Measurements from ENCODE around the gene SLC37A2. TPM values are rescaled to one million over a fixed set of nuclear protein-coding genes. Genes with fewer than 3 reads are reported as not detected.

SLC37A2 gene
- 1 to 10 TPM; 1.0 to 1.3 TPM for total RNA-seq
- 0.57 TPM for polyA plus RNA-seq (2013, experiment 1 of 2)
- 1.4 TPM for polyA plus RNA-seq (2013, experiment 2 of 2)
- long read RNA-seq, experiment 1 = 0 reads
- long read RNA-seq, experiment 2, partial matches to known transcripts = 0 of 1 reads
- long read RNA-seq, experiment 2, other reads (novel, unspliced or antisense) = 1 of 1 reads
- long read RNA-seq, experiment 3 = 0 reads
- long read RNA-seq, experiment 4, partial matches to known transcripts = 0 of 1 reads
- long read RNA-seq, experiment 4, other reads (novel, unspliced or antisense) = 1 of 1 reads

DNA sequence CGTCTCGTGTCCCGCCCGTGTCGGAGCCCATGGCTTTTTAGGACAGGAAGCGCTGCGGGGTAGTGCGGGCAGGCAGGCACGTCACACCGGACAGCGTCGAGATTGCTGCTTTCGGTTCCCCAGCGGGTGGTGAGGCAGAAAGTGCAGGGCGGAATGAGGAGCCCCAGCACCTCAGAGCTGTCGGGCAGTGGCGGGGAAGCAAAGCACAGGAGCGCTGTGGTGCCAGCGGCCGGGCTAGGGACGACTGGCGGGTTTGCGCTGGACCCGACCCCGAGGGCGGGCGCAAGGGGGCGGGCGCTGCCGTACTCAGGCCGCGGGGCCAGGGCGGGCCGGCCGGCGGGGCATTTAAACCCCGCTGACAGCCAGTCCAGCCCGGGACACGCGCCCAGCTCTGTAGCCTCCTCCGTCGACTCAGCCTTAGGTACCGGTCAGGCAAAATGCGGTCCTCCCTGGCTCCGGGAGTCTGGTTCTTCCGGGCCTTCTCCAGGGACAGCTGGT is at the start of gene SLC37A2:
SLC37A2 (plus strand) TSS at position 375 of the 498 bp plus-strand sequence; CDS start at position 438, 63 bp downstream.
- 0 to 1% methylated on average over 22 to 46 of the region's 46 CpGs for WGBS, 2 experiments (ENCODE audit: insufficient coverage in 1 of 2, insufficient read length in 1 of 2)
- H3K9me3 Mint-ChIP-seq = no peaks in the 10 kb centered on the region

GRCh38 chr11:125016413-125016812 is 46.7 kb upstream of the SLC37A2 start:
- no peaks in the 10 kb centered on the region for H3K36me3 ChIP-seq (ENCODE audit: control insufficient read depth, insufficient read depth, low read length)
- no peaks in the 10 kb centered on the region for H3K27me3 ChIP-seq (ENCODE audit: control insufficient read depth, insufficient read depth, low read length, poor library complexity, severe bottlenecking)
- no peak overlapping the region for H3K9ac ChIP-seq (ENCODE audit: extremely low read depth, low read length, poor library complexity, severe bottlenecking)
- H3K4me3 ChIP-seq (ENCODE audit: low read length) = no peak overlapping the region
- Mint-ChIP-seq H3K9me3 (peaks cover 3% of the 10 kb centered on the region), H3K27me3 (ENCODE audit: insufficient read depth) (no peaks in the 10 kb centered on the region), H3K4me1 (no peaks in the 10 kb centered on the region), H3K27ac (no peak overlapping the region), H3K36me3 (ENCODE audit: low read depth) (no peaks in the 10 kb centered on the region), H3K4me3 (no peak overlapping the region)
- H3K4me1 ChIP-seq (ENCODE audit: control insufficient read depth, insufficient read depth, low read length) = no peaks in the 10 kb centered on the region
- no peaks in the 10 kb centered on the region for H3K9me3 ChIP-seq (ENCODE audit: control insufficient read depth, low read length)
- DNase-seq = no peak
- H3K27ac ChIP-seq (ENCODE audit: low read depth, low read length) = no peak overlapping the region
- no peak for TF ChIP-seq CTCF (conservative IDR thresholded peaks at IDR 0.05)

More for the DNA sequence above, at the start of gene SLC37A2:
- peaks cover 64% of the 10 kb centered on the region for H3K27me3 Mint-ChIP-seq (ENCODE audit: insufficient read depth)
- peaks cover 66% of the 10 kb centered on the region for H3K27me3 ChIP-seq (ENCODE audit: control insufficient read depth, insufficient read depth, low read length, poor library complexity, severe bottlenecking)
- no peaks in the 10 kb centered on the region for H3K36me3 ChIP-seq (ENCODE audit: control insufficient read depth, insufficient read depth, low read length)
- peak within 1 kb of the TSS; percentile 67 for H3K4me3 Mint-ChIP-seq
- H3K36me3 Mint-ChIP-seq (ENCODE audit: low read depth) = no peaks in the 10 kb centered on the region
- H3K4me3 ChIP-seq (ENCODE audit: low read length) = peak within 1 kb of the TSS; percentile 77
- H3K27ac ChIP-seq (ENCODE audit: low read depth, low read length) = no peak within 1 kb of the TSS
- no peaks in the 10 kb centered on the region for H3K9me3 ChIP-seq (ENCODE audit: control insufficient read depth, low read length)
- H3K27ac Mint-ChIP-seq = no peak within 1 kb of the TSS
- H3K4me1 Mint-ChIP-seq = no peaks in the 10 kb centered on the region
- H3K9ac ChIP-seq (ENCODE audit: extremely low read depth, low read length, poor library complexity, severe bottlenecking) = no peak within 1 kb of the TSS
- H3K4me1 ChIP-seq (ENCODE audit: control insufficient read depth, insufficient read depth, low read length) = no peaks in the 10 kb centered on the region
- DNase-seq = peak; percentile 90
- peak; percentile 54 for TF ChIP-seq CTCF (conservative IDR thresholded peaks at IDR 0.05)

- no peak for DNase-seq
- Mint-ChIP-seq H3K4me3 (no peak overlapping the region), H3K9me3 (no peaks in the 10 kb centered on the region), H3K27ac (no peak overlapping the region), H3K27me3 (ENCODE audit: insufficient read depth) (no peaks in the 10 kb centered on the region), H3K36me3 (ENCODE audit: low read depth) (no peaks in the 10 kb centered on the region), H3K4me1 (no peaks in the 10 kb centered on the region)
- no peaks in the 10 kb centered on the region for H3K4me1 ChIP-seq (ENCODE audit: control insufficient read depth, insufficient read depth, low read length)
- no peak overlapping the region for H3K4me3 ChIP-seq (ENCODE audit: low read length)
- H3K9ac ChIP-seq (ENCODE audit: extremely low read depth, low read length, poor library complexity, severe bottlenecking) = no peak overlapping the region
- no peaks in the 10 kb centered on the region for H3K27me3 ChIP-seq (ENCODE audit: control insufficient read depth, insufficient read depth, low read length, poor library complexity, severe bottlenecking)
- no peaks in the 10 kb centered on the region for H3K9me3 ChIP-seq (ENCODE audit: control insufficient read depth, low read length)
- no peak overlapping the region for H3K27ac ChIP-seq (ENCODE audit: low read depth, low read length)
- TF ChIP-seq CTCF (conservative IDR thresholded peaks at IDR 0.05) = no peak
- no peaks in the 10 kb centered on the region for H3K36me3 ChIP-seq (ENCODE audit: control insufficient read depth, insufficient read depth, low read length)
- 93% methylated on average over 2 of the region's 2 CpGs for WGBS, 2 experiments (ENCODE audit: insufficient coverage in 1 of 2, insufficient read length in 1 of 2)
These were observed 42.8 kb upstream of the SLC37A2 start for GRCh38 chr11:125020342-125020741.
